GM23338 (cell line): ENCODE data around the gene LMO1. TPM values are rescaled to one million over a fixed set of nuclear protein-coding genes. Genes with fewer than 3 reads are reported as not detected.
A peak's percentile ranks its signal among the peaks of the same experiment; 100 is the strongest.

Experiments used
- ATAC-seq: fragments of 200-7000 bp; cut with Tn5 transposase; 3 replicates; pipeline ENCODE4 v1.9.1; 2020
- DNase-seq: peaks from one replicate; pipeline ENCODE4 v3.0.0-alpha.2; 2015; ENCODE audit warnings: low spot score
- H2AFZ ChIP-seq: fragments of 200-600 bp; sonication (generic); 2 replicates; pipeline ENCODE4 v1.8.0; 2016; ENCODE audit warnings: antibody characterized with exemption, mild to moderate bottlenecking, moderate library complexity
- H3F3A ChIP-seq: fragments of 200-600 bp; sonication (generic); replicated peaks from 2 replicates; pipeline ENCODE4 v1.8.0; 2017; ENCODE audit warnings: antibody characterized with exemption, mixed run types, low read depth
- H3K27ac ChIP-seq: fragments of 200-600 bp; sonication (generic); 2 replicates; pipeline ENCODE4 v1.6.1; 2016; ENCODE audit warnings: low read depth
- H3K27me3 ChIP-seq: fragments of 200-600 bp; sonication (generic); 2 replicates; pipeline ENCODE4 v1.8.0; 2016; ENCODE audit warnings: mild to moderate bottlenecking, mixed run types, moderate library complexity; ENCODE audit not compliant: insufficient read depth
- H3K36me3 ChIP-seq: fragments of 200-600 bp; sonication (generic); 2 replicates; pipeline ENCODE4 v1.8.0; 2016; ENCODE audit warnings: mild to moderate bottlenecking; ENCODE audit not compliant: insufficient read depth
- H3K4me1 ChIP-seq: fragments of 200-600 bp; sonication (generic); 2 replicates; pipeline ENCODE4 v1.8.0; 2016; ENCODE audit warnings: mild to moderate bottlenecking, moderate library complexity; ENCODE audit not compliant: insufficient read depth
- H3K4me2 ChIP-seq: fragments of 200-600 bp; sonication (generic); 2 replicates; pipeline ENCODE4 v1.7.1; 2017; ENCODE audit warnings: mixed run types
- H3K4me3 ChIP-seq: fragments of 200-600 bp; sonication (generic); 2 replicates; pipeline ENCODE4 v1.6.1; 2016; ENCODE audit warnings: mixed run types
- H3K79me2 ChIP-seq: fragments of 200-600 bp; sonication (generic); replicated peaks from 2 replicates; pipeline ENCODE4 v1.8.0; 2017; ENCODE audit warnings: mild to moderate bottlenecking; ENCODE audit not compliant: insufficient read depth
- H3K9me2 ChIP-seq: fragments of 200-600 bp; sonication (generic); 2 replicates; pipeline ENCODE4 v1.8.0; 2017; ENCODE audit not compliant: insufficient read depth
- H4K20me1 ChIP-seq: fragments of 200-600 bp; sonication (generic); replicated peaks from 2 replicates; pipeline ENCODE4 v1.8.0; 2017; ENCODE audit warnings: mild to moderate bottlenecking; ENCODE audit not compliant: insufficient read depth
- H3K27ac Mint-ChIP-seq: 2 replicates; pipeline ENCODE4 v1.8.0; 2020; ENCODE audit warnings: inconsistent platforms, mild to moderate bottlenecking, moderate library complexity, mixed read lengths
- H3K27me3 Mint-ChIP-seq: 3 replicates; pipeline ENCODE4 v1.8.0; 2022; ENCODE audit warnings: low read depth, mild to moderate bottlenecking, moderate library complexity, mixed read lengths, inconsistent platforms; ENCODE audit not compliant: insufficient read depth, poor library complexity
- H3K36me3 Mint-ChIP-seq: 3 replicates; pipeline ENCODE4 v1.8.0; 2021; ENCODE audit warnings: low read depth, mild to moderate bottlenecking, inconsistent platforms, moderate library complexity, mixed read lengths
- H3K4me1 Mint-ChIP-seq: 3 replicates; pipeline ENCODE4 v1.8.0; 2020; ENCODE audit warnings: mild to moderate bottlenecking, inconsistent platforms, mixed read lengths
- H3K4me3 Mint-ChIP-seq: 3 replicates; pipeline ENCODE4 v1.8.0; 2021; ENCODE audit warnings: moderate library complexity, mild to moderate bottlenecking, inconsistent platforms, mixed read lengths
- H3K9me3 Mint-ChIP-seq: 3 replicates; pipeline ENCODE4 v1.8.0; 2020; ENCODE audit warnings: moderate library complexity, mild to moderate bottlenecking, inconsistent platforms, mixed read lengths
- CREB1 ChIP-seq: fragments of 250-450 bp; sonication (Bioruptor Pico); IDR thresholded peaks from 2 replicates; pipeline ENCODE4 v1.5.0; 2020; ENCODE audit warnings: low read depth, mild to moderate bottlenecking, moderate library complexity
- CTCF ChIP-seq, 2 experiments: fragments of 200-600 bp in 1 of 2; sonication (generic) in 1 of 2; conservative IDR thresholded peaks; 2 replicates each; pipeline versions ENCODE4 v1.5.1 to v1.6.1; 2016 to 2017; ENCODE audit warnings: antibody characterized with exemption in 2 of 2, low read depth in 2 of 2, mild to moderate bottlenecking in 2 of 2, moderate library complexity in 1 of 2
- EZH2 ChIP-seq: fragments of 200-600 bp; sonication (generic); IDR thresholded peaks from one replicate; pipeline ENCODE4 v1.8.0; 2017; ENCODE audit warnings: antibody characterized with exemption, mild to moderate bottlenecking, low read depth; ENCODE audit not compliant: unreplicated experiment
- EZH2phosphoT487 ChIP-seq: fragments of 200-600 bp; sonication (generic); IDR thresholded peaks from one replicate; pipeline ENCODE4 v1.8.1; 2018; ENCODE audit warnings: antibody characterized with exemption; ENCODE audit not compliant: unreplicated experiment
- JUNB ChIP-seq: IDR thresholded peaks from one replicate; pipeline ENCODE4 v1.6.1; 2016; ENCODE audit warnings: antibody characterized with exemption; ENCODE audit not compliant: unreplicated experiment
- NANOG ChIP-seq: IDR thresholded peaks from 2 replicates; pipeline ENCODE4 v1.6.1; 2016; ENCODE audit warnings: antibody characterized with exemption, borderline replicate concordance
- POLR2AphosphoS5 ChIP-seq: IDR thresholded peaks from 2 replicates; pipeline ENCODE4 v1.6.1; 2016; ENCODE audit warnings: antibody characterized with exemption, low read depth
- STAT1 ChIP-seq: IDR thresholded peaks from one replicate; pipeline ENCODE4 v1.6.1; 2016; ENCODE audit warnings: antibody characterized with exemption; ENCODE audit not compliant: unreplicated experiment
- ZNF114 ChIP-seq: fragments of 250-450 bp; sonication (Bioruptor Pico); IDR thresholded peaks from 2 replicates; pipeline ENCODE4 v1.5.0; 2020; ENCODE audit warnings: mild to moderate bottlenecking, moderate library complexity
- ZNF331 ChIP-seq: fragments of 250-450 bp; sonication (Bioruptor Pico); IDR thresholded peaks from 2 replicates; pipeline ENCODE4 v1.5.0; 2020; ENCODE audit warnings: low read depth, mild to moderate bottlenecking, moderate library complexity
- polyA plus RNA-seq: library from polyadenylated mRNA; unstranded; fragments of >200 nt; fragmentation: Nextera tagmentation; extraction: Ambion mirVana; gene quantifications from 2 replicates; pipeline ENCODE4 v1.2.1, GENCODE V29; 2016
- total RNA-seq: library from RNA; depleted of rRNA; stranded (reverse); fragments of >200 nt; shearing (Covaris generic); gene quantifications from 2 replicates; pipeline ENCODE4 v1.2.3, GENCODE V29; 2014
- TF ChIP-seq, protein P1 (sequence below): IDR thresholded peaks from 2 replicates; pipeline ENCODE4 v1.6.1; 2016; ENCODE audit warnings: antibody characterized with exemption
- TF ChIP-seq, protein P2 (sequence below): fragments of 250-450 bp; sonication (Bioruptor Pico); IDR thresholded peaks from 2 replicates; pipeline ENCODE4 v1.5.0; 2020; ENCODE audit warnings: mild to moderate bottlenecking, moderate library complexity
- TF ChIP-seq, protein P3 (sequence below): IDR thresholded peaks from one replicate; pipeline ENCODE4 v1.6.1; 2018; ENCODE audit warnings: antibody characterized with exemption; ENCODE audit not compliant: unreplicated experiment

The LMO1 gene
- total and polyA plus RNA-seq, 2 experiments from 2014 or later = 0.40 TPM; not detected in 1

- Histone ChIP-seq H3K79me2 (no peaks in the 10 kb centered on the region), H3K36me3 (no peaks in the 10 kb centered on the region), H3K27me3 (no peaks in the 10 kb centered on the region), H3K9me2 (no peaks in the 10 kb centered on the region), H3K4me2 (no peak overlapping the region), H2AFZ (peak overlapping the region; percentile 43), H4K20me1 (no peaks in the 10 kb centered on the region), H3K4me3 (no peak overlapping the region), H3F3A (no peaks in the 10 kb centered on the region), H3K4me1 (no peaks in the 10 kb centered on the region), H3K27ac (no peak overlapping the region)
- DNase-seq (no peak), ATAC-seq (peak; percentile 7; the same call in 2 of the 3 replicates)
- peaks cover 9% of the 10 kb centered on the region; the same call in 1 of the 3 replicates for H3K4me1 Mint-ChIP-seq
- TF ChIP-seq EZH2phosphoT487 (no peak), ZNF331 (no peak), CTCF (conservative IDR thresholded peaks at IDR 0.05; ENCODE audit: low read depth in 2 of 2) (no peak), POLR2AphosphoS5 (no peak), CREB1 (no peak), JUNB (no peak), EZH2 (no peak), NANOG (no peak), STAT1 (no peak), ZNF114 (no peak)
- TF ChIP-seq, protein P1, sequence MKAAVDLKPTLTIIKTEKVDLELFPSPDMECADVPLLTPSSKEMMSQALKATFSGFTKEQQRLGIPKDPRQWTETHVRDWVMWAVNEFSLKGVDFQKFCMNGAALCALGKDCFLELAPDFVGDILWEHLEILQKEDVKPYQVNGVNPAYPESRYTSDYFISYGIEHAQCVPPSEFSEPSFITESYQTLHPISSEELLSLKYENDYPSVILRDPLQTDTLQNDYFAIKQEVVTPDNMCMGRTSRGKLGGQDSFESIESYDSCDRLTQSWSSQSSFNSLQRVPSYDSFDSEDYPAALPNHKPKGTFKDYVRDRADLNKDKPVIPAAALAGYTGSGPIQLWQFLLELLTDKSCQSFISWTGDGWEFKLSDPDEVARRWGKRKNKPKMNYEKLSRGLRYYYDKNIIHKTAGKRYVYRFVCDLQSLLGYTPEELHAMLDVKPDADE = no peak
- TF ChIP-seq, protein P2, sequence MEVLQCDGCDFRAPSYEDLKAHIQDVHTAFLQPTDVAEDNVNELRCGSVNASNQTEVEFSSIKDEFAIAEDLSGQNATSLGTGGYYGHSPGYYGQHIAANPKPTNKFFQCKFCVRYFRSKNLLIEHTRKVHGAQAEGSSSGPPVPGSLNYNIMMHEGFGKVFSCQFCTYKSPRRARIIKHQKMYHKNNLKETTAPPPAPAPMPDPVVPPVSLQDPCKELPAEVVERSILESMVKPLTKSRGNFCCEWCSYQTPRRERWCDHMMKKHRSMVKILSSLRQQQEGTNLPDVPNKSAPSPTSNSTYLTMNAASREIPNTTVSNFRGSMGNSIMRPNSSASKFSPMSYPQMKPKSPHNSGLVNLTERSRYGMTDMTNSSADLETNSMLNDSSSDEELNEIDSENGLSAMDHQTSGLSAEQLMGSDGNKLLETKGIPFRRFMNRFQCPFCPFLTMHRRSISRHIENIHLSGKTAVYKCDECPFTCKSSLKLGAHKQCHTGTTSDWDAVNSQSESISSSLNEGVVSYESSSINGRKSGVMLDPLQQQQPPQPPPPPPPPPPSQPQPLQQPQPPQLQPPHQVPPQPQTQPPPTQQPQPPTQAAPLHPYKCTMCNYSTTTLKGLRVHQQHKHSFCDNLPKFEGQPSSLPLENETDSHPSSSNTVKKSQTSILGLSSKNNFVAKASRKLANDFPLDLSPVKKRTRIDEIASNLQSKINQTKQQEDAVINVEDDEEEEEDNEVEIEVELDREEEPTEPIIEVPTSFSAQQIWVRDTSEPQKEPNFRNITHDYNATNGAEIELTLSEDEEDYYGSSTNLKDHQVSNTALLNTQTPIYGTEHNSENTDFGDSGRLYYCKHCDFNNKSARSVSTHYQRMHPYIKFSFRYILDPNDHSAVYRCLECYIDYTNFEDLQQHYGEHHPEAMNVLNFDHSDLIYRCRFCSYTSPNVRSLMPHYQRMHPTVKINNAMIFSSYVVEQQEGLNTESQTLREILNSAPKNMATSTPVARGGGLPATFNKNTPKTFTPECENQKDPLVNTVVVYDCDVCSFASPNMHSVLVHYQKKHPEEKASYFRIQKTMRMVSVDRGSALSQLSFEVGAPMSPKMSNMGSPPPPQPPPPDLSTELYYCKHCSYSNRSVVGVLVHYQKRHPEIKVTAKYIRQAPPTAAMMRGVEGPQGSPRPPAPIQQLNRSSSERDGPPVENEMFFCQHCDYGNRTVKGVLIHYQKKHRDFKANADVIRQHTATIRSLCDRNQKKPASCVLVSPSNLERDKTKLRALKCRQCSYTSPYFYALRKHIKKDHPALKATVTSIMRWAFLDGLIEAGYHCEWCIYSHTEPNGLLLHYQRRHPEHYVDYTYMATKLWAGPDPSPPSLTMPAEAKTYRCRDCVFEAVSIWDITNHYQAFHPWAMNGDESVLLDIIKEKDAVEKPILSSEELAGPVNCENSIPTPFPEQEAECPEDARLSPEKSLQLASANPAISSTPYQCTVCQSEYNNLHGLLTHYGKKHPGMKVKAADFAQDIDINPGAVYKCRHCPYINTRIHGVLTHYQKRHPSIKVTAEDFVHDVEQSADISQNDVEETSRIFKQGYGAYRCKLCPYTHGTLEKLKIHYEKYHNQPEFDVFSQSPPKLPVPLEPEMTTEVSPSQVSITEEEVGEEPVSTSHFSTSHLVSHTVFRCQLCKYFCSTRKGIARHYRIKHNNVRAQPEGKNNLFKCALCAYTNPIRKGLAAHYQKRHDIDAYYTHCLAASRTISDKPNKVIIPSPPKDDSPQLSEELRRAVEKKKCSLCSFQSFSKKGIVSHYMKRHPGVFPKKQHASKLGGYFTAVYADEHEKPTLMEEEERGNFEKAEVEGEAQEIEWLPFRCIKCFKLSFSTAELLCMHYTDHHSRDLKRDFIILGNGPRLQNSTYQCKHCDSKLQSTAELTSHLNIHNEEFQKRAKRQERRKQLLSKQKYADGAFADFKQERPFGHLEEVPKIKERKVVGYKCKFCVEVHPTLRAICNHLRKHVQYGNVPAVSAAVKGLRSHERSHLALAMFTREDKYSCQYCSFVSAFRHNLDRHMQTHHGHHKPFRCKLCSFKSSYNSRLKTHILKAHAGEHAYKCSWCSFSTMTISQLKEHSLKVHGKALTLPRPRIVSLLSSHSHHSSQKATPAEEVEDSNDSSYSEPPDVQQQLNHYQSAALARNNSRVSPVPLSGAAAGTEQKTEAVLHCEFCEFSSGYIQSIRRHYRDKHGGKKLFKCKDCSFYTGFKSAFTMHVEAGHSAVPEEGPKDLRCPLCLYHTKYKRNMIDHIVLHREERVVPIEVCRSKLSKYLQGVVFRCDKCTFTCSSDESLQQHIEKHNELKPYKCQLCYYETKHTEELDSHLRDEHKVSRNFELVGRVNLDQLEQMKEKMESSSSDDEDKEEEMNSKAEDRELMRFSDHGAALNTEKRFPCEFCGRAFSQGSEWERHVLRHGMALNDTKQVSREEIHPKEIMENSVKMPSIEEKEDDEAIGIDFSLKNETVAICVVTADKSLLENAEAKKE = no peak
- TF ChIP-seq, protein P3, sequence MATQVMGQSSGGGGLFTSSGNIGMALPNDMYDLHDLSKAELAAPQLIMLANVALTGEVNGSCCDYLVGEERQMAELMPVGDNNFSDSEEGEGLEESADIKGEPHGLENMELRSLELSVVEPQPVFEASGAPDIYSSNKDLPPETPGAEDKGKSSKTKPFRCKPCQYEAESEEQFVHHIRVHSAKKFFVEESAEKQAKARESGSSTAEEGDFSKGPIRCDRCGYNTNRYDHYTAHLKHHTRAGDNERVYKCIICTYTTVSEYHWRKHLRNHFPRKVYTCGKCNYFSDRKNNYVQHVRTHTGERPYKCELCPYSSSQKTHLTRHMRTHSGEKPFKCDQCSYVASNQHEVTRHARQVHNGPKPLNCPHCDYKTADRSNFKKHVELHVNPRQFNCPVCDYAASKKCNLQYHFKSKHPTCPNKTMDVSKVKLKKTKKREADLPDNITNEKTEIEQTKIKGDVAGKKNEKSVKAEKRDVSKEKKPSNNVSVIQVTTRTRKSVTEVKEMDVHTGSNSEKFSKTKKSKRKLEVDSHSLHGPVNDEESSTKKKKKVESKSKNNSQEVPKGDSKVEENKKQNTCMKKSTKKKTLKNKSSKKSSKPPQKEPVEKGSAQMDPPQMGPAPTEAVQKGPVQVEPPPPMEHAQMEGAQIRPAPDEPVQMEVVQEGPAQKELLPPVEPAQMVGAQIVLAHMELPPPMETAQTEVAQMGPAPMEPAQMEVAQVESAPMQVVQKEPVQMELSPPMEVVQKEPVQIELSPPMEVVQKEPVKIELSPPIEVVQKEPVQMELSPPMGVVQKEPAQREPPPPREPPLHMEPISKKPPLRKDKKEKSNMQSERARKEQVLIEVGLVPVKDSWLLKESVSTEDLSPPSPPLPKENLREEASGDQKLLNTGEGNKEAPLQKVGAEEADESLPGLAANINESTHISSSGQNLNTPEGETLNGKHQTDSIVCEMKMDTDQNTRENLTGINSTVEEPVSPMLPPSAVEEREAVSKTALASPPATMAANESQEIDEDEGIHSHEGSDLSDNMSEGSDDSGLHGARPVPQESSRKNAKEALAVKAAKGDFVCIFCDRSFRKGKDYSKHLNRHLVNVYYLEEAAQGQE = no peak
- no peaks in the 10 kb centered on the region for H3K36me3 Mint-ChIP-seq
- H3K4me3 Mint-ChIP-seq = no peak overlapping the region
- H3K9me3 Mint-ChIP-seq = no peaks in the 10 kb centered on the region
- H3K27me3 Mint-ChIP-seq = peaks cover 8% of the 10 kb centered on the region
- no peak overlapping the region for H3K27ac Mint-ChIP-seq
Observed at GRCh38 chr11:8227156-8228152, 36.2 kb downstream of the LMO1 start.
